AG09309 (cell line): ENCODE data around the gene MTG1.

Source experiments
- DNase-seq: peaks from one replicate; pipeline ENCODE4 v3.0.0-alpha.2; 2010; ENCODE audit warnings: low read depth
- H3K4me3 ChIP-seq: 2 replicates; pipeline ENCODE4 v1.5.1; 2011; ENCODE audit warnings: mild to moderate bottlenecking, low read depth, low read length, moderate library complexity; ENCODE audit not compliant: control insufficient read depth
- CTCF ChIP-seq: IDR thresholded peaks from 2 replicates; pipeline ENCODE4 v1.5.1; 2011; ENCODE audit warnings: mild to moderate bottlenecking, low read depth, low read length, inconsistent platforms; ENCODE audit not compliant: insufficient read depth, control insufficient read depth; ENCODE audit errors: missing control alignments

The MTG1 gene

GRCh38 chr10:133400624-133401424 lies 6.9 kb downstream of the MTG1 start:
- no peak for TF ChIP-seq CTCF
- no peak overlapping the region for H3K4me3 ChIP-seq
- DNase-seq, result no peak

- H3K4me3 ChIP-seq, result no peak overlapping the region
- no peak for TF ChIP-seq CTCF
- DNase-seq, result no peak
Measured at GRCh38 chr10:133401500-133401899, 7.5 kb downstream of the MTG1 start.

- TF ChIP-seq CTCF, result no peak
- no peak overlapping the region for H3K4me3 ChIP-seq
- DNase-seq, result no peak
Measured at GRCh38 chr10:133401981-133402725, 8.2 kb downstream of the MTG1 start.

GRCh38 chr10:133403359-133403758 lies 9.4 kb downstream of the MTG1 start:
- no peak for DNase-seq
- no peak overlapping the region for H3K4me3 ChIP-seq
- no peak for TF ChIP-seq CTCF

- no peak for DNase-seq
- H3K4me3 ChIP-seq, result no peak overlapping the region
- TF ChIP-seq CTCF, result no peak
Measured at GRCh38 chr10:133403784-133404183, 9.8 kb downstream of the MTG1 start.

GRCh38 chr10:133405272-133405671 lies 11.3 kb downstream of the MTG1 start:
- no peak for DNase-seq
- no peak for TF ChIP-seq CTCF
- no peak overlapping the region for H3K4me3 ChIP-seq
